ENCODE measurements around the gene CPSF7. TPM values are rescaled to one million over a fixed set of nuclear protein-coding genes. Genes with fewer than 3 reads are reported as not detected.

The CPSF7 gene
- total RNA-seq, 1 experiment from 2014 or later, result 64.1 TPM

- Histone ChIP-seq H2AFZ (ENCODE audit: low read length) (no peak overlapping the region), H3K36me3 (ENCODE audit: insufficient read depth, low read length) (peaks cover 38% of the 10 kb centered on the region), H3K79me2 (ENCODE audit: low read length) (peaks cover 37% of the 10 kb centered on the region), H3K4me3 (ENCODE audit: low read length) (peak overlapping the region; percentile 87; the same call in 1 of the 2 replicates), H4K20me1 (ENCODE audit: insufficient read depth, low read depth, low read length) (0 out of 2 replicates have a peak, but pooled peaks cover 5% of the 10 kb centered on the region), H3K4me1 (ENCODE audit: low read length) (peaks cover 27% of the 10 kb centered on the region), H3K9me3 (ENCODE audit: low read length) (no peaks in the 10 kb centered on the region), H3K27me3 (ENCODE audit: low read length) (no peaks in the 10 kb centered on the region), H3K9ac (ENCODE audit: low read length) (no peak overlapping the region), H3K27ac (ENCODE audit: low read length) (no peak overlapping the region), H3K9me2 (replicated peaks; ENCODE audit: insufficient read depth, low read length) (no peaks in the 10 kb centered on the region), H3K4me2 (ENCODE audit: low read depth, low read length, poor library complexity, severe bottlenecking) (peak overlapping the region; percentile 94)
- no peak for DNase-seq
Observed at GRCh38 chr11:61364012-61364675, 65.6 kb downstream of the CPSF7 start.

- Histone ChIP-seq H3K27ac (ENCODE audit: low read length) (peak overlapping the region; percentile 94), H3K4me2 (ENCODE audit: low read depth, low read length, poor library complexity, severe bottlenecking) (peak overlapping the region; percentile 94), H3K9me2 (replicated peaks; ENCODE audit: insufficient read depth, low read length) (no peaks in the 10 kb centered on the region), H3K27me3 (ENCODE audit: low read length) (no peaks in the 10 kb centered on the region), H3K79me2 (ENCODE audit: low read length) (peaks cover 37% of the 10 kb centered on the region), H3K4me1 (ENCODE audit: low read length) (peaks cover 33% of the 10 kb centered on the region), H3K9me3 (ENCODE audit: low read length) (no peaks in the 10 kb centered on the region), H4K20me1 (ENCODE audit: insufficient read depth, low read depth, low read length) (0 out of 2 replicates have a peak, but pooled peaks cover 5% of the 10 kb centered on the region), H3K9ac (ENCODE audit: low read length) (peak overlapping the region; percentile 96), H3K4me3 (ENCODE audit: low read length) (peak overlapping the region; percentile 87), H2AFZ (ENCODE audit: low read length) (no peak overlapping the region), H3K36me3 (ENCODE audit: insufficient read depth, low read length) (peaks cover 24% of the 10 kb centered on the region)
- peak; percentile 75 for DNase-seq
Observed at GRCh38 chr11:61362542-61362875, 67.3 kb downstream of the CPSF7 start.

GRCh38 chr11:61361741-61362541, 67.8 kb downstream of the CPSF7 start, which contains the start of the genes CYB561A3 and TMEM138:
Gene CYB561A3, minus strand, starts transcription at chr11:61361882. Its CDS starts 5,169 bp downstream, at chr11:61356713.
Gene TMEM138, plus strand, starts transcription at chr11:61362374. Its CDS starts 2,017 bp downstream, at chr11:61364391.
- H3K79me2 ChIP-seq (ENCODE audit: low read length), result peaks cover 37% of the 10 kb centered on the region
- no peaks in the 10 kb centered on the region for H3K9me3 ChIP-seq (ENCODE audit: low read length)
- H3K4me1 ChIP-seq (ENCODE audit: low read length), result peaks cover 39% of the 10 kb centered on the region
- H3K27me3 ChIP-seq (ENCODE audit: low read length), result no peaks in the 10 kb centered on the region
- H3K36me3 ChIP-seq (ENCODE audit: insufficient read depth, low read length), result peaks cover 19% of the 10 kb centered on the region
- peak within 1 kb of the TSS; percentile 94 for H3K27ac ChIP-seq (ENCODE audit: low read length)
- peak within 1 kb of the TSS; percentile 93; the same call in 1 of the 2 replicates for H2AFZ ChIP-seq (ENCODE audit: low read length)
- H3K9ac ChIP-seq (ENCODE audit: low read length), result peak within 1 kb of the TSS; percentile 96
- peak within 1 kb of the TSS; percentile 94 for H3K4me2 ChIP-seq (ENCODE audit: low read depth, low read length, poor library complexity, severe bottlenecking)
- 0 out of 2 replicates have a peak, but pooled peaks cover 5% of the 10 kb centered on the region for H4K20me1 ChIP-seq (ENCODE audit: insufficient read depth, low read depth, low read length)
- H3K4me3 ChIP-seq (ENCODE audit: low read length), result peak within 1 kb of the TSS; percentile 87
- no peaks in the 10 kb centered on the region for H3K9me2 ChIP-seq (replicated peaks; ENCODE audit: insufficient read depth, low read length)
- peak; percentile 98 for DNase-seq

GRCh38 chr11:61361237-61361740, 68.5 kb downstream of the CPSF7 start:
- DNase-seq, result no peak
- H3K4me3 ChIP-seq (ENCODE audit: low read length), result peak overlapping the region; percentile 87
- H3K4me1 ChIP-seq (ENCODE audit: low read length), result peaks cover 45% of the 10 kb centered on the region
- H3K9ac ChIP-seq (ENCODE audit: low read length), result peak overlapping the region; percentile 96
- H3K36me3 ChIP-seq (ENCODE audit: insufficient read depth, low read length), result peaks cover 14% of the 10 kb centered on the region
- peaks cover 37% of the 10 kb centered on the region for H3K79me2 ChIP-seq (ENCODE audit: low read length)
- no peak overlapping the region for H2AFZ ChIP-seq (ENCODE audit: low read length)
- no peaks in the 10 kb centered on the region for H3K27me3 ChIP-seq (ENCODE audit: low read length)
- H3K9me2 ChIP-seq (replicated peaks; ENCODE audit: insufficient read depth, low read length), result no peaks in the 10 kb centered on the region
- H4K20me1 ChIP-seq (ENCODE audit: insufficient read depth, low read depth, low read length), result 0 out of 2 replicates have a peak, but pooled peaks cover 5% of the 10 kb centered on the region
- H3K27ac ChIP-seq (ENCODE audit: low read length), result peak overlapping the region; percentile 94
- H3K9me3 ChIP-seq (ENCODE audit: low read length), result no peaks in the 10 kb centered on the region
- peak overlapping the region; percentile 94 for H3K4me2 ChIP-seq (ENCODE audit: low read depth, low read length, poor library complexity, severe bottlenecking)

GRCh38 chr11:61359516-61359915, 70.3 kb downstream of the CPSF7 start:
- Histone ChIP-seq H3K9ac (ENCODE audit: low read length) (peak overlapping the region; percentile 96), H3K4me3 (ENCODE audit: low read length) (peak overlapping the region; percentile 87; the same call in 1 of the 2 replicates), H3K4me2 (ENCODE audit: low read depth, low read length, poor library complexity, severe bottlenecking) (peak overlapping the region; percentile 94), H3K4me1 (ENCODE audit: low read length) (peaks cover 53% of the 10 kb centered on the region), H3K79me2 (ENCODE audit: low read length) (peaks cover 33% of the 10 kb centered on the region), H4K20me1 (ENCODE audit: insufficient read depth, low read depth, low read length) (0 out of 2 replicates have a peak, but pooled peaks cover 5% of the 10 kb centered on the region), H3K27ac (ENCODE audit: low read length) (peak overlapping the region; percentile 94), H3K27me3 (ENCODE audit: low read length) (no peaks in the 10 kb centered on the region), H3K9me3 (ENCODE audit: low read length) (no peaks in the 10 kb centered on the region), H2AFZ (ENCODE audit: low read length) (no peak overlapping the region), H3K9me2 (replicated peaks; ENCODE audit: insufficient read depth, low read length) (no peaks in the 10 kb centered on the region), H3K36me3 (ENCODE audit: insufficient read depth, low read length) (peaks cover 12% of the 10 kb centered on the region)
- DNase-seq, result no peak

- Histone ChIP-seq H3K4me3 (ENCODE audit: low read length) (no peak overlapping the region), H3K27me3 (ENCODE audit: low read length) (no peaks in the 10 kb centered on the region), H2AFZ (ENCODE audit: low read length) (no peak overlapping the region), H3K9ac (ENCODE audit: low read length) (no peak overlapping the region), H3K27ac (ENCODE audit: low read length) (no peak overlapping the region), H4K20me1 (ENCODE audit: insufficient read depth, low read depth, low read length) (0 out of 2 replicates have a peak, but pooled peaks cover under 1% of the 10 kb centered on the region), H3K36me3 (ENCODE audit: insufficient read depth, low read length) (peaks cover 3% of the 10 kb centered on the region; the same call in 1 of the 2 replicates), H3K9me3 (ENCODE audit: low read length) (no peaks in the 10 kb centered on the region), H3K9me2 (replicated peaks; ENCODE audit: insufficient read depth, low read length) (no peaks in the 10 kb centered on the region), H3K79me2 (ENCODE audit: low read length) (peaks cover 24% of the 10 kb centered on the region), H3K4me1 (ENCODE audit: low read length) (peaks cover 55% of the 10 kb centered on the region), H3K4me2 (ENCODE audit: low read depth, low read length, poor library complexity, severe bottlenecking) (no peak overlapping the region)
- no peak for DNase-seq
Observed at GRCh38 chr11:61358566-61358965, 71.2 kb downstream of the CPSF7 start.

- Histone ChIP-seq H3K27me3 (ENCODE audit: low read length) (no peaks in the 10 kb centered on the region), H3K4me2 (ENCODE audit: low read depth, low read length, poor library complexity, severe bottlenecking) (peak overlapping the region; percentile 61), H3K79me2 (ENCODE audit: low read length) (peaks cover 17% of the 10 kb centered on the region), H3K36me3 (ENCODE audit: insufficient read depth, low read length) (peaks cover 7% of the 10 kb centered on the region; the same call in 1 of the 2 replicates), H4K20me1 (ENCODE audit: insufficient read depth, low read depth, low read length) (no peaks in the 10 kb centered on the region), H3K9ac (ENCODE audit: low read length) (peak overlapping the region; percentile 59; the same call in 1 of the 2 replicates), H3K9me3 (ENCODE audit: low read length) (no peaks in the 10 kb centered on the region), H3K9me2 (replicated peaks; ENCODE audit: insufficient read depth, low read length) (no peaks in the 10 kb centered on the region), H3K27ac (ENCODE audit: low read length) (peak overlapping the region; percentile 92), H3K4me3 (ENCODE audit: low read length) (peak overlapping the region; percentile 4; the same call in 1 of the 2 replicates), H3K4me1 (ENCODE audit: low read length) (peaks cover 49% of the 10 kb centered on the region), H2AFZ (ENCODE audit: low read length) (no peak overlapping the region)
- DNase-seq, result no peak
Observed at GRCh38 chr11:61357894-61358239, 71.9 kb downstream of the CPSF7 start.

All from Karpas-422 (cell line).